Stimulated activated CD4-positive, alpha-beta T cell treated with anti-CD3 and anti-CD28 coated beads, Interleukin-12 subunit alpha, Interleukin-12 subunit beta, amount 100 ng/mL, for 48 hours (primary cell): ENCODE measurements around the gene HASPIN.
A peak's percentile ranks its signal among the peaks of the same experiment; 100 is the strongest.
"Not testable (repeated sequence)": the region's sequence is repeated elsewhere in the genome, so short reads cannot be mapped to it uniquely, and the experiment has no call there.

ENCODE experiments used
- DNase-seq, 3 donors: peaks; one replicate each; pipeline ENCODE4 v3.0.0-alpha.2; 2020; ENCODE audit warnings: low read depth in 2 of 3, low spot score in 1 of 3

The HASPIN gene

DNA sequence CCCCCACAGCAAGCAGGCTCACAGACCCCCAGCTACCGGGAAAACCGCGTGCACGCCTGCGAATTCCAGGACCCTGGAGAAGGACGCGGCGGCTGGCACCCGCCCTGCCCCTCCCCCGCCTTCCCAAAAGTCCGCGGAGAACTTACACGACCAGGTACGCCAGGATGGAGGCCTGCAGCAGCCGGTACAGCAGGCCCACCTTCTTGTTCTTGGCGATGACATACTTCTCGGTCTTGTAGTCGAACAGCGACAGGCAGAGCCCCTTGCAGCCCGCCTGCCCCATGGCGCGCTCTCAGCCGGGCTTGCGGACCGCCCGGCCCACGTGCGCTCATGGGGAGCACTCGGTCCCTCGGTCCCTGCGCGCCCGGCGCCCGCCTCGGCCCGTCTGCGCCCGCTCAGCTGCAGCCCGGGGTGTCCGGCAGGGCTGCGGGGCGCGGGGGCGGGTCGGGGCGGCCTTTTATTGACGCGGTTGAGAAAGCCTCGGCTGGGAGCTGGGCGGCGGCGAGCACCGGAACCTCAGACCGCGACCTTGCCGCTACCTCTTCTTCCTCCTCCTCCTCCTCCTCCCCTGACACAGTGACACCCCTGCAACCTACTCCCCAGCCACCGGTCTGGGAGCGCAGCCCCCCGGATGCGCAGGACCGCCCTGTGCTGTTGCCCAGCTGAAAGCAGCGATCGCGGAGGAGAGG, 27.8 kb upstream of the HASPIN start, which contains the start of gene P2RX5:
TSS of gene P2RX5 (minus strand) at position 433 of the 689 bp plus-strand sequence. CDS start at position 283, 150 bp downstream.
- peak in 1 of 3 donors; percentile 35 for DNase-seq

DNA sequence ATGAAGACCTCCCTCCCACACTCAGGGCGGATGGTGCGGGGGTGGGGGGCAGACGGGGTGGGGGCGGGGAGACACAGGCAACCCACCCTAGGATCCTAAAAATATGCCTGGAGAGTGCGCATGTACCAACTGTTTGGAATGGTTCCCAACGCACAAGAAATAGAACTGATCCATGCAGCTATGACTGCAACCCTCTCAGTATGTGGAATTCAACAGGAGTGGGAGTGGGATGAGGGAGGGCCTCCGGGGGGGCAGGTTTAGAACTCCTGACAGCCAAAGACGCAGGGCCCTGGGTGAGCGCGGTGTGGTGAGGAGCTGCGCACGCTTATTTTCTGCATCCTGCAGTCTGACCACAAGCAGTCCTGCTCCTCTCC, 26.6 kb upstream of the HASPIN start:
- DNase-seq, result no peak

DNA sequence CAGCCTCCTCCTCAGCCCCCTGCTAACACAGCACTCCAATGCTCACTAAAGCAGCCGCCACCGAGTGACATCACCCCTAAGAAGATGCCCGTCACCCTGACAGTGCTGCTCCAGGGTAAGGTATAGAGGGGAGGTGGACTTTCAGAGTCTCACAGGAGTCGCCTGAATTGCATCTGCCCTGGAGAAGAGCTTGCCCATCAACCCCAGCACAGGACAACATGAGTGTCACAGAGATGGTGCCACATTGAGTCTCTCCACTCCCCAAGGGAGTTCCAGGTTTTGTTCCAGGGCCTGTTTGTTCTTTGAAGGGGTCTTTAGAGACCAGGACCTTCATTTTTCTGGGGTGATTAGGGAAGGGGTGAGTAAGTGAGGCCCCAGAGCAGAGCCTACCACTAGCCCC, 25.6 kb upstream of the HASPIN start:
- DNase-seq, result no peak

DNA sequence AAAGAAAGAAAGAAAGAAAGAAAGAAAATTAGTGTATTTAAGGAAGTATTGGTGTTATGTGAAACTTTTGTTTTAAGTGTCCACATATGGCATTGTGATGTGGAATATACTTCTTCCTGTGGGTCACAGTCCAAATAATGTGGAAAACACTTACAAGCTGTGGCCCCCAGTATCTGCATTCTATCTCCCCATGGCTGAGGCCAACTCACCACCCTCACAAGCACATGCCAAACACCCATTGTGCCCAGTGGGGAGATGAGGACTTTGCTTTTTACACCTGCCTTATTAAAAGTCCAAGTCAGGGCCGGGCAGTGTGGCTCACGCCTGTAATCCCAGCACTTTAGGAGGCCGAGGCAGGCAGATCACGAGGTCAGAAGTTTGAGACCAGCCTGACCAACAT, 23.8 kb upstream of the HASPIN start:
- no peak for DNase-seq

DNA sequence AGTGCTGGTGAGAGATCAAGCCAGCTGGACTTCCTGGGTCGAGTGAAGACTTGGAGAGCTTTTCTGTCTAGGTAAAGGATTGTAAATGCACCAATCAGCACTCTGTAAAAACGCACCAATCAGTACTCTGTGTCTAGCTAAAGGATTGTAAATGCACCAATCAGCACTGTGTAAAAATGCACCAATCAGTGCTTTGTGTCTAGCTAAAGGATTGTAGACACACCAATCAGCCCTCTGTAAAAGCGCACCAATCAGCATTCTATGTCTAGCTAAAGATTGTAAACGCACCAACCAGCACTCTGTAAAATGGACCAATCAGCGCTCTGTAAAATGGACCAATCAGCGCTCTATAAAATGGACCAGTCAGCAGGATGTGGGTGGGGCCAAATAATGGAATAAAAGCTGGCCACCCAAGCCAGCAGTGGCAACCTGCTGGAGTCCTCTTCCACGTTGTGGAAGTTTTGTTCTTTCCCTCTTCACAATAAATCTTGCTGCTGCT, 21.6 kb upstream of the HASPIN start:
- not testable (repeated sequence) for DNase-seq

DNA sequence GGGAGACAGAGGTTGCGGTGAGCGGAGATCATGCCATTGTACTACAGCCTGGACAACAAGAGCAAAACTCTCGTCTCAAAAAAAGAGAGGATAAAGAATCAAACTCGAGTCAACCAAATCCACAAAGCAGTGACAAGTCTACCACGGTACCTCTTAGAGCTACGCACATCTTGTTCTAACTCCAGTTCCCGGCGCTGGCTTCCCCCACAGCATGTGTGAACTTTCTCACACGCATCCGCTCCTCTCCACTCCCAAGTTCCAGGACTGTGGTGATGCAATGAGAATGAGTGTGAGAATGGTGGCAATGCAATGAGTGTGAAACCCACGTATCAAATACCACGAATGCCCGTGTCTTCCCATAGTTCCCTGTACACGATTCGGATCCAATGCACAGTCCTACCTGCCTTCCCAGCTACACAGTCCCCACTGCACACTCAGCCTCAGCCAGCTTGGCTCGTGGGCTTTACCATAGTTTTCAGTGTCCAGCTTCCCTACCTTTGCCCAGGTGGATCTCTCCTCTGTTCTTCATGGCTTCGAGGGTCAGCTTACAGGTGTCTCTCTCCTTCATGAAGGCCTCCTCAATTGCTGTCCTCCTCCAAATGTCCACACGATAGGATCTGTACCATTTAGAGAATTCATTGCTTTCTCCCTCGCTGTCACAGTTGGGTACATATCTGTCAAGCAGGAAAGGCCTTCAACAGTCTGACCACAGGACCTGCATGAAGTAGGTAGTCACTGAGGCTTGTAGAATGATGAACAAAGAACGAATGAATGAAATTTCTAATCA, 18.6 kb upstream of the HASPIN start:
- no peak for DNase-seq

DNA sequence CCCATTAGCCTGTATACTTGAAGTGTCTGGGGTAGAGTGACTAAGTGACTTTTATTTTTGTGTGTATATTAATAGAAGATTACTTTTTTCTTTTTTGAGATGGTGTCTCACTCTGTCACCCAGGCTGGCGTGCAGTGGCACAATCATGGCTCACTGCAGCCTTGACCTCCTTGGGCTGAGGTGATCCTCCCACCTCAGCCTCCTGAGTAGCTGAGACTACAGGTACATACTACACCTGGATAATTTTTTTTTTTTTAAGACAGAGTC, 18.1 kb upstream of the HASPIN start:
- DNase-seq, result not testable (repeated sequence)

DNA sequence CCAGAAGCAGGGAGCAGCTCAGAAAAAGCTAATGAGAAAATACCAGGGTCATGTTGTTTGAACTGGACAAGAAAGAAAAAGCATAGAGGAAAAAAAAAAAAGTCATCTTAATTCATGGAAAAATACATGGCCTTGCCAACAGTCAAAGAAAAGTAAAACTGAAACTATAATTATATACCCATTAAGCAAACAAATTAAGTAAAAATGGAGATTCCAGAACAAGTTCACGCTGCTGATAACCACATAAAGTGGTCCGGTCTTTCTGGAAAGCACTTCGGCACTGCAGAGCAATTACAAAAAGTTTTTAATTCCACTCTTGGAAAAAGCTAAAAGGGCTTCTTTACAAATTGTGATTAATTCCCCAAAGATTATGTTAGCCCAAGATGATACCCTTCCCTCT, 15.3 kb upstream of the HASPIN start:
- no peak for DNase-seq

DNA sequence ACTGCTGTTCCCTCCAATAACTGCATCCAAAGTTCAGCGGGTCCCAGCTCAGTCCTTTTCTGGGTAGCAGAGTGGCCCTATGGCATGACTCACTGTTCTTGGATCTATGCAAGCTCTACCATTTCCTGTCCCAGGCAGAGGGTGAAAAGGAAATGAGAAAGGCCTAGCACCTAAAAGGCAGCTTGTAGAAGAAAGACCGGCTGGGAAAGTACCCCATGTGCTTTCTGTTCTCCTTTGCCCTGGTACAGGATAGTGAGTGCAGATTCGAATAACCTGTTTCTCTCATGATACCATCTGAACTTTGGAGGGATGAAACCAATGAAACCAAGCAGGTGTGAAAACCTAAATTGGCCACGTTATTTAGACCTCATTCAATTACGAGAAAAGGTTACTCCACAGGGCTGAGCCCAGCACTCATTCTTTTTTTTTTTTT, 12.7 kb upstream of the HASPIN start:
- peak; percentile 59 to 76 (median 71) for DNase-seq

DNA sequence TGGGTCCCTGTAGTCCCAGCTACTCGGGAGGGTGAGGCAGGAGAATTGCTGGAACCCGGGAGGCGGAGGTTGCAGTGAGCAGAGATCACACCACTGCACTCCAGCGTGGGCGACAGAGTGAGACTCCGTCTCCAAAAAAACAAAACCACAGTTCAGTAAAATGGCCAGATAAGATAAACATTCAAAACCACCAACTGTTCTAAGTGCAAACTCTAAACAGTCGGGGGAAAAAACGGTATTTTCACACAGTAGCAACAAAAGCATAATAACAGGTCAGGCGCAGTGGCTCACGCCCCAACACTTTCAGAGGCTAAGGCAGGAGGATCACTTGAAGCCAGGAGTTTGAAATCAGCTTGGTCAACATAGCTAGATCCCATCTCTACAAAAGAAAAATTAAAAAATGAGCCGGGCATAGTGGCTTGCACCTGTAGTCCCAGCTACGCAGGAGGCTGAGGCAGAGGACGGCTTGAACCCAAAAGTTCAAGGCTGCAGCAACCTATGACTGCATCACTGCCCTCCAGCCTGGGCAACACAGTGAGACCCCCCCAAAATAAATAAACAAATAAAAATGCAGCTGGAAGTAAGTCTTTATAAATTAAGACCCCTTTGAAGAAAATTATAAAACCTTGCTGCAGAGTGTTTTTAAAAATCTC, 10.8 kb upstream of the HASPIN start:
- peak in 2 of 3 donors; percentile 26 to 29 for DNase-seq

DNA sequence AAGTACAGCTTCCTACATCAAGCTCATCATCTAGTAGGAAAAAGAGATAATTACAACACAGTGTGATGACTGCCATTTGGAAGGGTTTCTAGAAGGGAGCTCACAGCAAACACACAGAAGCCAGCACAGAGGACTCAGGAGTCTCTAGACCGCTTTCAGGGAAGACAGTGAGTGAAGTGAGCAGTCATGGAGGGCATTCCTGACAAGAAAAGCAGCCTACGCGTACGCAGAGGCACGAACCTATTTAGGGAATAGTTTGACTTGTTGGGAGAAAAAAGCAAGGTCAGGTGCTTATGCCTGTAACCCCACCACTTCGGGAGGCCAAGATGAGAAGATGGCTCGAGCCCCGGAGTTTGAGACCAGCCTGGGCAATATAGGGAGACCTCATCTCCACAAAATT, 8.4 kb upstream of the HASPIN start:
- no peak for DNase-seq

DNA sequence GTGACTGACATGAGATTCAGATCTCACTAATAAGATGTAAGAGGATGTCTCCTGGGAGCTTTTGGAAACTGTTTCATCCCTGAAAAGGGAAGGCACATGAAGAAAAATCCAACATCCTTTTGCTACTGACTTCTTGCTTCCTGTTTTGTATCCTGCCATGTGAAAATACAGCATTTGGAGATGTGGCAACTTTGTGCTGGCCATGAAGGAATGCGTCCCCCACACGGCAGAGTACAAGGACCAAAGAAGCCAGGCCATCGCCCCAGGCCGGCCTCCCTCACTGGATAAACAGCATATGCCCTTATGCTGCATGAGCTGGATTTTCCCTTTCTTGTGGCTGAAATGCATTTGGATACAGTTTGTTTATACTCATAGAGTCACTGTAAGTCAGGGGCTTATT, 5.5 kb upstream of the HASPIN start:
- no peak for DNase-seq

DNA sequence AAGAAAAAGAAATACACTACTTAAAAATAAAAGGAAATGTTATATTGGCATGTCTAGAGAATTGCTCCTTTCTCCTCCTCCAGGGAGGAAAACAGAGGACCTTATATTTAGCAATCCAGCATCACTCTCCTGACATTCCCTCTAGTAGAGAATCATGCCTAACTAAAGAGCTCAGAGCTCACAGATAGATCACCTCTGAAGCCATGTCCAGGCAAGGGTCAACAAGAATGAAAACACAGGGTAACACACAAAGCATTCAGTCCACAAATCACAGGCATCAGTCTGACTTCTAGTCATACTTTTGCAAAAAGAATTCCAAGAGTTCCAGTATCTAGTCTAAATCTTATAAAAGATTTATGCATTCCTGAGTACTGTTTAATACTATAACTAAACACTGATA, 4.4 kb upstream of the HASPIN start:
- DNase-seq, result no peak

DNA sequence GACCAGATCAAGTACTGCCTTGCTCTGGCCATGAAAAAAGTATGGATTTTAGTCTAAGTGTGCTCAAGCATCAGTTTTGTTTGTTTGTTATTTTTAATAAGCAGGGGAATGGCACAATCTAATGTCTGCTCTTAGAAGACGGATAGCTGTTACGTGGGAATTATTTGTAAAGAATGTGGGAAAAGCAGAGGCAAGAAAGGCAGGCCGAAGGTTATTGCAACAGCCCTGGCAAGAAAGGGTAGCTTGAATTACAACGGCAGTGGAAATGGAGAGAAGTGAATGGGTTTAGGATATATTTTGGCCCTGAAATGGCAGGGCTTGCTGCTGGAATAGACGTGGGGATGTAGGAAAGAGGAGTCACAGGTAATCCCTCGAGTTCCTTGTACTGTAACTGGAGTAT, 987 bp upstream of the HASPIN start:
- DNase-seq, result no peak

DNA sequence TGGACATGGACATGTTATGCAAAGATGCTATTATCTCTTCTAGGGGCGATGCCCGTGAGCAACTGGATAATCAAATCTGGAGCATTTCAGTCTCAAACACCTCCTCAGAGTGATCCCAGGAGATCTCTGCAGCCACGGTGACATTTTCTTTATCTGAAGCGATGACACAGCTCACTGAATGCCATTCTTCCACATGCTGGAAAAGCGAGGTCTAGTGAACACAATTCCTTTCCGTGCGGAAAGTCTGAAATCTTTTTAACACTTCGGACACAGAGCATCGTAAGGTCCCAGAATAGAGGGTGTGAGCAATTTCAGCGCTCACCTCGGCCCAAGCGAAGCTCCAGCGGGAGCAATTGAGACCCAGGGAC, 531 bp upstream of the HASPIN start:
- no peak for DNase-seq

DNA sequence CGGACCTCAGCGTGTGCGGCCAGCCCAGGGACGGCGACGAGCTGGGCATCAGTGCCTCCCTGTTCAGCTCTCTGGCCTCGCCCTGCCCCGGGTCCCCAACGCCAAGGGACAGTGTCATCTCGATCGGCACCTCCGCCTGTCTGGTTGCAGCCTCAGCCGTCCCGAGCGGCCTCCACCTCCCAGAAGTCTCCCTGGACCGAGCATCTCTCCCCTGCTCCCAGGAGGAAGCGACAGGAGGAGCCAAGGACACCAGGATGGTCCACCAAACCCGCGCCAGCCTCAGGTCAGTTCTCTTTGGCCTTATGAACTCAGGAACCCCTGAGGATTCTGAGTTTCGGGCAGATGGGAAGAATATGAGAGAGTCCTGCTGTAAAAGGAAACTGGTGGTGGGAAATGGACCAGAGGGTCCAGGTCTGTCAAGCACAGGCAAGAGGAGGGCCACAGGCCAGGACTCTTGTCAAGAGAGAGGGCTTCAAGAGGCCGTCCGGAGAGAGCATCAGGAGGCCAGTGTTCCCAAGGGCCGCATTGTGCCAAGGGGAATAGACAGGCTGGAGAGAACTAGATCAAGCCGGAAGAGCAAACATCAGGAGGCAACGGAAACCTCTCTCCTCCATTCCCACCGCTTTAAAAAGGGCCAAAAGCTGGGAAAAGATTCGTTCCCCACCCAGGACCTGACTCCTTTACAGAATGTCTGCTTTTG, 825 bp downstream of the HASPIN start:
- no peak for DNase-seq

DNA sequence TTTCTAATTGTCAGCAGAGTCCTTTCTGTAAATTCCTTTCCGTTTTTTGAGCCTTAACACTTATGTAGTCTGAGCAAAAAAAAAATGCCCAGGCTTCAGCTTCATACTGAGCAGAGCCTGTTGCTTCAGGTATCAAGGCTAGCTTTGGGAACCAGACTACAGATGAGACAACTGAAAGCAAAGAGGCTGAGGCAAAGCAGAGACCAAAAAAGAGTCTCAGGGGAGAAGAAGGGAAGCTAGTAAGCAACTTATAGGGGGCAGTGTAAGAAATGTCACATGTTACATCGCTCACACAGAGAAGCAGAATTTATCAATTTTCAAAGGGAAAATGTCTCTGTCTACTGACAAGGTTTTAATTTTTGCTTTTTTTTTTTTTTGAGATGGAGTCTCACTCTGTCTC, 3.3 kb downstream of the HASPIN start:
- no peak for DNase-seq

DNA sequence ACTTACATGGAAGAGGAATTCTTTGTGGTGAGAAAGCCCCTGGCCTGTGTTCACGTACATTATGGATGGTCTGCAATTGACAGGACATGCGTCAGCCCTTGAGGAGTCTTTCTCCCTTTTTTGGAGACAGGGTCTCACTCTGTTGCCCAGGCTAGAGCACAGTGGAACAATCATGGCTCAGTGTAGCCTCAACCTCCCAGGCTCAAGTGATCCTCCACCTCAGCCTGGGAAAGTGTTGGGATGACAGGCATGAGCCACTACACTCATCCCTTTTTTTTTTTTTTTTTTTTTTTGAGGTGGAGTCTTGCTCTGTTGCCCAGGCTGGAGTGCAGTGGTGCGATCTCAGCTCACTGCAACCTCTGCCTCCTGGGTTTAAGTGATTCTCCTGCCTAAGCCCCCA, 4.4 kb downstream of the HASPIN start:
- DNase-seq, result not testable (repeated sequence)

DNA sequence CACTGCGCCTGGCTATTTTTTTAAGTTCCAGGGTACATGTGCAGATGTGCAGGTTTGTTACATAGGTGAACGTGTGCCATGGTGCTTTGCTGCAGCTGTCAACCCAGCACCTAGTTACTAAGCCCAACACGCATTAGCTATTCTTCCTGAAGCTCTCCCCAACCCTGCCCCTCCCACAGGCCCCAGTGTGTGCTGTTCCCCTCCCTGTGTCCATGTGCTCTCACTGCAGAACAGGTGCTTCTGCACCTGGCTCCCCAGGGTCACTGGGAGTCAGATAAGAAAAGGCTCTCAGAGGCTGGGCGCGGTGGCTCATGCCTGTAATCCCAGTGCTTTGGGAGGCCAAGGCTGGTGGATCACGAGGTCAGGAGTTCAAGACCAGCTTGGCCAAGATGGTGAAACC, 6.2 kb downstream of the HASPIN start:
- DNase-seq, result no peak

DNA sequence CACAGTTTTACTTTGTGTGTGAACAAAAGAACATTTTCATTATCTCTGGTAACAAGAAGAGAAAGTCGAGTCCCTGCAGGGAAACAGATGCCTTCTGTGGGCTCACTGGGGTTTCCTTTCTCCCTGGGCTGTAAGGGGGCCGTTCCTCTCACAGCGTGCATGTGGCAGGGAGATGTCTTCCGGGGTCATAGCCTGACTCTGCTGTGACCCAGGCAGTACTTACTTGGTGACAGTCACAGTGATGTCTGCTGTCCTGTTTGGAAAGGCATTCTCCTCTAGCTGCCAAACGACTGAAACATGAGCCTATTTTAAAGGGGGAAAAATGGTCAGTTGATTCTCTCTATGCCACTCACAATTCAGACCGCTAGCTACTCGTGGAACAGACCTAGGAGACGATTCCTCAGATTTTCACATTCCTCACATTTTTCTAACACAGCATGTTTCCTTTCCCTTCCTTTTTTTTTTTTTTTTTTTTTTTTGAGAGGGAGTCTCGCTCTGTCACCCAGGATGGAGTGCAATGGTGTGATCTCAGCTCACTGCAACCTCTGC, 7.3 kb downstream of the HASPIN start:
- DNase-seq, result no peak

DNA sequence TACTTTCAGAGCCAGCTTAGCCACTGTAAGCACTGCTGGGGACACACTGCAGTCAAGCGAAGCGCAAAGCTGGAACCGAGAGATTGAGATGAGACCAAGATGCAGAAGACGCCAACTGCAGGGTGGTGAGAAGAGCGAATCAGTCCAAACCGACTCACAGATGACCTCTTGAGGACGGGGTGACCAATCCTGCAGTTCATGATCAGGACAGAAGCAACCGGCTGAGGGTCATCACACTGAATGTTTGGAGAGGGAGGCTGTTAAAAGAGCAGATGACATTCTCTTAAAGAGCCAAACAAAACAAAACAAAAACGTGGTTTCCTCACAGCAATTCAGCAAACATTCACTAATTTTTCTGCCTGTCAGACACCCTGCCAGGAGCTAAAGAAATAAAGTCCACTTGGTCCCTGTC, 8.5 kb downstream of the HASPIN start:
- no peak for DNase-seq
